Neural cell (in vitro differentiated cells): ENCODE measurements around the gene SPATA31E1.

Experiments
- EP300 ChIP-seq: fragments of 450-650 bp; conservative IDR thresholded peaks from 2 replicates; pipeline ENCODE4 v1.6.1; 2014; ENCODE audit warnings: antibody characterized with exemption, mild to moderate bottlenecking, moderate library complexity; ENCODE audit not compliant: poor library complexity, severe bottlenecking
- EZH2 ChIP-seq: fragments of 200-600, 300-800 bp; shearing (Covaris generic), sonication (generic); IDR thresholded peaks from 2 replicates; pipeline ENCODE4 v1.6.1; 2014; ENCODE audit warnings: antibody characterized with exemption, low read length, borderline replicate concordance, mild to moderate bottlenecking; ENCODE audit not compliant: insufficient read depth, poor library complexity, severe bottlenecking
- POLR2AphosphoS5 ChIP-seq: IDR thresholded peaks from 2 replicates; pipeline ENCODE4 v1.6.1; 2012
- RAD21 ChIP-seq: fragments of 450-650 bp; conservative IDR thresholded peaks from 2 replicates; pipeline ENCODE4 v1.6.1; 2014; ENCODE audit warnings: antibody characterized with exemption, mild to moderate bottlenecking, moderate library complexity
- SMC3 ChIP-seq: fragments of 450-650 bp; conservative IDR thresholded peaks from 2 replicates; pipeline ENCODE4 v1.6.1; 2014; ENCODE audit warnings: antibody characterized with exemption, mild to moderate bottlenecking, moderate library complexity; ENCODE audit not compliant: poor library complexity
- TAF1 ChIP-seq: IDR thresholded peaks from 2 replicates; pipeline ENCODE4 v1.6.1; 2012; ENCODE audit warnings: low read depth
- TF ChIP-seq, protein P1 (sequence below): fragments of 450-650 bp; IDR thresholded peaks from 2 replicates; pipeline ENCODE4 v1.5.1; 2014; ENCODE audit warnings: antibody characterized with exemption, mild to moderate bottlenecking, moderate library complexity; ENCODE audit not compliant: poor library complexity, severe bottlenecking
- TF ChIP-seq, protein P2 (sequence below): IDR thresholded peaks from 2 replicates; pipeline ENCODE4 v1.6.1; 2012; ENCODE audit warnings: borderline replicate concordance

DNA sequence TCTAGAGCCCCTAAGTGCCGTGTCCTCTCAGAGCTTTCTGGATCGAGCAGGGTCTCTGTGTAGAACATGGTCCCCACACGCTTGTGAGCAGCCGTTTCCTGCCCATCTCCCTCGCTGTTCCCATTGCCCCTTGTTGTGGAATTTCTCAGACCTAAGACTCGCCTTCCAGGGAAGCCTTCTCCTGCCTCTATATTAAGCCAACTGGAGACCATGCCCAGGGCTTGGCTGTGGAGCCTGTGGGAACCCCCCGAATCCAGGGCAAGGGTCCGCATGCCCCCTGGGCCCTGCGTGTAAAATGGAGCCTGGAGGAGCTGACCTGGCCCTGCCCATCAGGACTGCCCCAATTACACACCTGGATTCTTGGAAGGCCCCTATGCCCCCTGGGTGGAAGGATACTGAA is 14.5 kb upstream of the SPATA31E1 start:
- TF ChIP-seq POLR2AphosphoS5 (no peak), TAF1 (no peak), EP300 (no peak), EZH2 (no peak), SMC3 (no peak), RAD21 (no peak)
- TF ChIP-seq, protein P1, sequence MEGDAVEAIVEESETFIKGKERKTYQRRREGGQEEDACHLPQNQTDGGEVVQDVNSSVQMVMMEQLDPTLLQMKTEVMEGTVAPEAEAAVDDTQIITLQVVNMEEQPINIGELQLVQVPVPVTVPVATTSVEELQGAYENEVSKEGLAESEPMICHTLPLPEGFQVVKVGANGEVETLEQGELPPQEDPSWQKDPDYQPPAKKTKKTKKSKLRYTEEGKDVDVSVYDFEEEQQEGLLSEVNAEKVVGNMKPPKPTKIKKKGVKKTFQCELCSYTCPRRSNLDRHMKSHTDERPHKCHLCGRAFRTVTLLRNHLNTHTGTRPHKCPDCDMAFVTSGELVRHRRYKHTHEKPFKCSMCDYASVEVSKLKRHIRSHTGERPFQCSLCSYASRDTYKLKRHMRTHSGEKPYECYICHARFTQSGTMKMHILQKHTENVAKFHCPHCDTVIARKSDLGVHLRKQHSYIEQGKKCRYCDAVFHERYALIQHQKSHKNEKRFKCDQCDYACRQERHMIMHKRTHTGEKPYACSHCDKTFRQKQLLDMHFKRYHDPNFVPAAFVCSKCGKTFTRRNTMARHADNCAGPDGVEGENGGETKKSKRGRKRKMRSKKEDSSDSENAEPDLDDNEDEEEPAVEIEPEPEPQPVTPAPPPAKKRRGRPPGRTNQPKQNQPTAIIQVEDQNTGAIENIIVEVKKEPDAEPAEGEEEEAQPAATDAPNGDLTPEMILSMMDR, result no peak
- TF ChIP-seq, protein P2, sequence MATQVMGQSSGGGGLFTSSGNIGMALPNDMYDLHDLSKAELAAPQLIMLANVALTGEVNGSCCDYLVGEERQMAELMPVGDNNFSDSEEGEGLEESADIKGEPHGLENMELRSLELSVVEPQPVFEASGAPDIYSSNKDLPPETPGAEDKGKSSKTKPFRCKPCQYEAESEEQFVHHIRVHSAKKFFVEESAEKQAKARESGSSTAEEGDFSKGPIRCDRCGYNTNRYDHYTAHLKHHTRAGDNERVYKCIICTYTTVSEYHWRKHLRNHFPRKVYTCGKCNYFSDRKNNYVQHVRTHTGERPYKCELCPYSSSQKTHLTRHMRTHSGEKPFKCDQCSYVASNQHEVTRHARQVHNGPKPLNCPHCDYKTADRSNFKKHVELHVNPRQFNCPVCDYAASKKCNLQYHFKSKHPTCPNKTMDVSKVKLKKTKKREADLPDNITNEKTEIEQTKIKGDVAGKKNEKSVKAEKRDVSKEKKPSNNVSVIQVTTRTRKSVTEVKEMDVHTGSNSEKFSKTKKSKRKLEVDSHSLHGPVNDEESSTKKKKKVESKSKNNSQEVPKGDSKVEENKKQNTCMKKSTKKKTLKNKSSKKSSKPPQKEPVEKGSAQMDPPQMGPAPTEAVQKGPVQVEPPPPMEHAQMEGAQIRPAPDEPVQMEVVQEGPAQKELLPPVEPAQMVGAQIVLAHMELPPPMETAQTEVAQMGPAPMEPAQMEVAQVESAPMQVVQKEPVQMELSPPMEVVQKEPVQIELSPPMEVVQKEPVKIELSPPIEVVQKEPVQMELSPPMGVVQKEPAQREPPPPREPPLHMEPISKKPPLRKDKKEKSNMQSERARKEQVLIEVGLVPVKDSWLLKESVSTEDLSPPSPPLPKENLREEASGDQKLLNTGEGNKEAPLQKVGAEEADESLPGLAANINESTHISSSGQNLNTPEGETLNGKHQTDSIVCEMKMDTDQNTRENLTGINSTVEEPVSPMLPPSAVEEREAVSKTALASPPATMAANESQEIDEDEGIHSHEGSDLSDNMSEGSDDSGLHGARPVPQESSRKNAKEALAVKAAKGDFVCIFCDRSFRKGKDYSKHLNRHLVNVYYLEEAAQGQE, result no peak
